Dendritic cell treated with granulocyte-macrophage colony-stimulating factor and Interleukin-4, amounts not matched to agents 40 ng/mL and 50 ng/mL, for 4 days (primary cell): ENCODE measurements around the gene MAML2.

Experiments used
- H3K27ac Mint-ChIP-seq: one replicate; pipeline ENCODE4 v1.8.0; 2022; ENCODE audit warnings: mild to moderate bottlenecking, mixed read lengths
- H3K27me3 Mint-ChIP-seq: one replicate; pipeline ENCODE4 v1.8.0; 2022; ENCODE audit warnings: mild to moderate bottlenecking, mixed read lengths
- H3K36me3 Mint-ChIP-seq: one replicate; pipeline ENCODE4 v1.8.0; 2022; ENCODE audit warnings: low read depth, mixed read lengths
- H3K4me1 Mint-ChIP-seq: one replicate; pipeline ENCODE4 v1.8.0; 2022; ENCODE audit warnings: low read depth, mixed read lengths
- H3K4me3 Mint-ChIP-seq: one replicate; pipeline ENCODE4 v1.8.0; 2022; ENCODE audit warnings: mild to moderate bottlenecking, moderate library complexity, mixed read lengths
- H3K9me3 Mint-ChIP-seq: one replicate; pipeline ENCODE4 v1.8.0; 2022; ENCODE audit warnings: mixed read lengths
- intact Hi-C: fragments of 100-400 bp; cut with micrococcal nuclease; formaldehyde crosslinking; loops from one replicate; pipeline ENCODE4 v1.15.0; 2022

The MAML2 gene

DNA sequence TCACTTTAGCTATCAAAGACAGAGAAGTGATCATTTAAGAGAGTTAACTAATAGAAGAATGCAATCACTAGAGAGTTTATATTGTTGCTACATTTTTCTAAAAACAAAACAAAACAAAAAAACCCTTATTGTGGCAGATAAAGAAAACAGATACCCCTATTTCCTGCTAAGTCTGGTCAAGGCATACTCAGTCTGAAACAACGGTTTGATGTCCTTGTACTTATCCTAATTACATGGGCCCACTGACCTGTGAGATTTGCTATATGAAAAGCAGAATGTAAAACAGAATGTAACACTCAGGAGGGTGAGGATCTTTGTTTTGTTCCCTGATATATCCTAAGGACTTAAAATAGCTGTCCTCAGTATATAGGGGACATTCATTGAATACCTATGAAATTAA lies 24.6 kb downstream of the MAML2 start:
- Mint-ChIP-seq H3K4me1 (peaks cover 53% of the 10 kb centered on the region), H3K27ac (no peak overlapping the region), H3K9me3 (no peaks in the 10 kb centered on the region), H3K4me3 (no peak overlapping the region), H3K36me3 (peaks cover 6% of the 10 kb centered on the region), H3K27me3 (no peaks in the 10 kb centered on the region)
- intact Hi-C loops: no loop called here

DNA sequence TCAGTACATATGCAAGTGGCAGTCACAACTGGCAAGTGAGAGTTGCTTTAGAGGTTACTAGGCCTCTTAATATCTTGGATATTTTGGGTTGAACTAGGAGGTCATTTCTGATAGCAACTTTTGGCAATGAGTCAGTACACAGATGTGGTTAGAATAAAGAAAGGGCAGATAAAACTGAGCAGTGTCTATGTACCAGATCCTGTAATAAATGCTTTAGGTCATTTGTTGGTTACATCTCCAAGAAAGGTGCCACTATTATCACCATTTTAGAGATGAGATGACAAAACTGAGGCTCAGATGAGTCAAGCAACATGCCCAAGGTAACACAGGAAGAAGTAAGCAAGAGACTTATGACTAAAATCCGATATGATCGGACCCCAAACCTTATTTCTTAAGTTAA lies 25.0 kb downstream of the MAML2 start:
- intact Hi-C loops: no loop called here
- Mint-ChIP-seq H3K36me3 (peaks cover 6% of the 10 kb centered on the region), H3K27ac (peak overlapping the region; percentile 43), H3K4me1 (peaks cover 57% of the 10 kb centered on the region), H3K27me3 (no peaks in the 10 kb centered on the region), H3K4me3 (no peak overlapping the region), H3K9me3 (no peaks in the 10 kb centered on the region)

DNA sequence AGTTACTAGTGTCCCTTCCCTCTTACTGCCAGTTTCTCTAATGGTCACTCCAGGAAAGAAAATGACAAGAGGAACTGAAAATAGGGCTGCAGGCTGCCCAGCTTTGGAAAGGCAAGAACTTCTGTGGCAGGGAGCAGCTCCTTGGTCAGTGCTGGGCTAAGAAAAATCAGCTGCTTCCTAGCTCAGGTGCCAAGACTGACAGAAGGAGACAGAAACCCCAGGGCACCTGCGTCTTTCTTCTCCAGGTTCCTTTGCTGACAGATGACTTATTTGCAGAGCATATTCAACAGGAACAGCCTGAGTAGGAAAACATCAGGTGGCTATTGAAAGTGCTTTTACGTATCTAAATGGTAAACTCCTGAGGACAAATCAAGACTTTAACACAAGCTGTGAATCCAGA lies 25.4 kb downstream of the MAML2 start:
- intact Hi-C loops: no loop called here
- H3K27me3 Mint-ChIP-seq: no peaks in the 10 kb centered on the region
- H3K4me1 Mint-ChIP-seq: peaks cover 57% of the 10 kb centered on the region
- peaks cover 6% of the 10 kb centered on the region for H3K36me3 Mint-ChIP-seq
- H3K9me3 Mint-ChIP-seq: no peaks in the 10 kb centered on the region
- peak overlapping the region; percentile 43 for H3K27ac Mint-ChIP-seq
- no peak overlapping the region for H3K4me3 Mint-ChIP-seq

DNA sequence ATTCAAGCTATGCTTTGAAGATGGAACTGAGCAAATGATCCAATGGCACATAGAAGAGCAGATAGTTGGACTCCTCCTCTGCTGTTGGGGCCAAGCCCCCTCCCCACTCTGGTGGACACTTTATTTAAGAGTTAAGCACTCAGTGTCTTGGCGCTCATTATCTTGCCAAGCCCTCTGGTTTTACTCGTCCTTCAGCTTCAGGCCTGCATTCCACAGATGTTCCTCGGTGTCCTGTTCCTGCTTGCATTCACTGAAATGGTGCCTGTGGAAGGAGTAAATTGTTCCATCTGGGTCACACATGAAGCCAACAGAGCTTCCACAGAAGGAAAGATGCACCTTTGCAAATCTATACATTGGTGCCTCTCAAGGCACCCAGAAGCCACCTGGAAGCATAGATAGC lies 26.1 kb downstream of the MAML2 start:
- no peaks in the 10 kb centered on the region for H3K27me3 Mint-ChIP-seq
- peaks cover 57% of the 10 kb centered on the region for H3K4me1 Mint-ChIP-seq

DNA sequence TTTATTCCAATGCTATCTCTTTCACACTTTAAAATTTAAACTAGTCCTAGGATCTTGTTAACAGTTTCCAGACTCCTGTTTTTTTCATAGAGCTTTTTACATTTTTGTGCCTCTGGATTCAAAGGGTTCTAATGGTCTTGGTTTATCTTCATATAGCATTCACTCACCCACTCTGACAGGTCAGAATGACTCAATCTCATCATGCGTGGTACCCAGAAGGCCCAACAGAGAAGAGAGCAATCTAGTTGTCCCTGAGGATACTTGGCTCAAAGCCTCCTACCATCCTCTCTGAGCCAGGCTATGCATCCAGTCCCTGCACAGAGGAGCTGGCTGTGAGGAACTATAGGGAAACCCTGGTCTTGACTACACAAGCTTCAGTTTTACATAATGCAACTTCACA lies 27.5 kb downstream of the MAML2 start:
- peaks cover 2% of the 10 kb centered on the region for H3K36me3 Mint-ChIP-seq
- H3K4me3 Mint-ChIP-seq: no peak overlapping the region
- no peaks in the 10 kb centered on the region for H3K9me3 Mint-ChIP-seq
- H3K27me3 Mint-ChIP-seq: no peaks in the 10 kb centered on the region
- H3K27ac Mint-ChIP-seq: no peak overlapping the region
- intact Hi-C loops: no loop called here
- peaks cover 54% of the 10 kb centered on the region for H3K4me1 Mint-ChIP-seq

More for the DNA sequence above, 26.1 kb downstream of the MAML2 start:
- Mint-ChIP-seq H3K36me3 (peaks cover 6% of the 10 kb centered on the region), H3K4me3 (no peak overlapping the region), H3K9me3 (no peaks in the 10 kb centered on the region), H3K27ac (peak overlapping the region; percentile 43)
- intact Hi-C loops: no loop called here

DNA sequence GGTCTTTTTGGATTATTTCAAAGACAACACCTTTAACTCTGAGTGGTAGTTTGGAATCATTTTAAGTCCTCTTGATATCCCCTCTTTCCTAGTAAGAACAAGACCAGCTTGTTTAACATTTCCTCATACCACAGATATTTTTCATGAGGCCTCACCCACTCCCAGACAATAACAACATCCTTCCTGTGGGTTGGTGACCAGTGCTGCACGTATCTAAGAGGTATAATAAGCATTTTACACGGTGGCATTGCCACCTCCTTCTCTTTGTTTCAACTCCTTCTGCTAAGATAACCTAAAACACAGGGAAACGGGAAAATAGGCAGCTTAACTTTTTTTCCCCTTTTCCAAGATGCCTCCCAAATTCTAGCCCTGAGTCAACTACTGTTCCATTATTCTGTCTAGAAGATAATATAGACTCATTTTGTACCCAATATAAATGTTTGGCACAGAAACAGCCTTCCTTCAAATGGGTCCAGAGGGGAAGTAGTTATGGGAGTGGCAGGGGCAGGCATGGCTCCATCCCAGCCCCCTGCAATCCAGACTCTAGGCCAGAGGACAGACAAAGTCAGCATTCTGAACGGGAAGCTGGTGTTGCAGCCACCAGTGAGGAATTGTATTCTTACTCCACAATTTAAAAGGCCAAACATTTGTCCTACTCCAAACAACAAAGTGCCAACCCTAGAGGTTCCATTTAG lies 28.5 kb downstream of the MAML2 start:
- H3K9me3 Mint-ChIP-seq: no peaks in the 10 kb centered on the region
- no peaks in the 10 kb centered on the region for H3K27me3 Mint-ChIP-seq
- H3K4me3 Mint-ChIP-seq: no peak overlapping the region
- H3K27ac Mint-ChIP-seq: peak overlapping the region; percentile 52
- no peaks in the 10 kb centered on the region for H3K36me3 Mint-ChIP-seq
- peaks cover 51% of the 10 kb centered on the region for H3K4me1 Mint-ChIP-seq
- intact Hi-C loops: no loop called here

DNA sequence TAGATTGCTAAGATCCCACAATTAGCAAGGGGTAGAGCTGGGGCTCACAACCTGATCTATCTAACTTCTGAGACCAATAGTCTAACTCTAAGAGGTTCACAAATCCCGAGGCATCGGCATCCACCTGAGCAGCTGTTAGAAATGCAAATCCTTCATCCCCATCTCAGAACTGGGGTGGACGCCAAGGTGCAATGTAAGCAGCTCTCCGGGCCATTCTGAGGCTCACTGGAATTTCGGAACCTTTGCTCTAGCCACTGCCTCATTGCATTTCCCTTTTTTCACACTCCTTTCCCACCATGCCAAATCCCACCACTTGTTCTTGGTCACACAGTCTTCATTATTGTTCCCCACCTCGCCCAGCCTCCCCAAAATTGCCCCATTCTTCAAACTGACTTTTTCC lies 29.8 kb downstream of the MAML2 start:
- Mint-ChIP-seq H3K27me3 (no peaks in the 10 kb centered on the region), H3K36me3 (no peaks in the 10 kb centered on the region), H3K4me1 (peaks cover 49% of the 10 kb centered on the region), H3K27ac (peak overlapping the region; percentile 52), H3K4me3 (no peak overlapping the region), H3K9me3 (no peaks in the 10 kb centered on the region)
- intact Hi-C loops: no loop called here

DNA sequence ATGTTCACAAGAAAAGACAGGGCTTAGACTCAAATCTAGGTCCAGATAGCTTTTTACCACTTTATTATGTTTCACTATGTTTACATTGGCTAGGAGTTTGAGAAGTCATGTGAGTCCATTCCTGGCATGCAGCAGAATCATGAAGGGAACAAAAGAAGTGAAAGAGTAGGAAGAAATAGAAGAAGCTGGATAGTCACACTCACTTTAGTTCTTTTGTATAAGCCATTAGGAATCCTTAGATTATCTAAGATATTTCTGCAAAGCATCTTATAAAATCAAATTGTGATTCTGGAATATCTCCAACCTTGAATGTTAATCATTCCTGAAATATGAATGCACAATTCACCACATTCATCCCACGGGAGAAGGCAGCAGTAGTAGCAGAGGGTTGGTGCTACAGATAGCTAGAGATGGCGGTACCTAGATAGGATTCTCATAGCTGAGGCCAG lies 31.9 kb downstream of the MAML2 start:
- Mint-ChIP-seq H3K4me1 (peaks cover 44% of the 10 kb centered on the region), H3K27me3 (no peaks in the 10 kb centered on the region), H3K4me3 (no peak overlapping the region), H3K36me3 (no peaks in the 10 kb centered on the region), H3K9me3 (no peaks in the 10 kb centered on the region), H3K27ac (no peak overlapping the region)
- intact Hi-C loops: no loop called here

DNA sequence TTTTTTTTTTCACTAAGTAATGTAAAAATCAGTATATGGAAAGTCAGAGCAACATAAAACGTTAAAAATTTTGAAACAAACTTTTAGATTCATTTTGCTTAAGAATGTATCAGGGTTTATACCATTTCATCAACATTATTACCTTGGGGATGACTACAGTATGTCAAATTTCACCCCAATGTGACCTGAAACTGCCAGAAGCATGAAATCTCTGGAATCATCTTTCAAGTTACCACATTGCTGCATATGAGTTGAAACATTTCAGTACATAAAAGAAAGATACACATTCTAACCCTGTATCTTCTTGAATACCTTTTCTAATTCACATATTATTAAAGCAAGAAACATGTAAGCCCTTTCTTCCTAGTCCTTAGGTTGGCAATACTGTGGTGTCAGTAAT lies 32.8 kb downstream of the MAML2 start:
- H3K4me1 Mint-ChIP-seq: peaks cover 36% of the 10 kb centered on the region
- H3K36me3 Mint-ChIP-seq: no peaks in the 10 kb centered on the region
- no peak overlapping the region for H3K4me3 Mint-ChIP-seq
- H3K27ac Mint-ChIP-seq: no peak overlapping the region
- H3K9me3 Mint-ChIP-seq: no peaks in the 10 kb centered on the region
- intact Hi-C loops: no loop called here
- H3K27me3 Mint-ChIP-seq: no peaks in the 10 kb centered on the region

DNA sequence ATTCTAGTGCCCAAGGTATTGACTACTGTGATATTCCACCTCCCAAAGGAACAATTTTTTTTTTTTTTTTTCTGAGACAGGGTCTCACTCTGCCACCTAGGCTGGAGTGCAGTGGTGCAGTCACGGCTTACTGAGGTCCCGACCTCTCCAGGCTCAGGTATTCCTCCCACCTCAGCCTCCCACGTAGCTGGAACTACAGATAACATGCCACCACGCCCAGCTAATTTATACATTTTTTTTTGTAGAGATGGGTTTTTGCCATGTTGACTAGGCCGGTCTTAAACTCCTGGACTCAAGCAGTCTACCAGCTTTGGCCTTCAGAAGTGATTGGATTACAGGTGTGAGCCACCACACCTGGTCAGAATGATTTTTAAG lies 33.4 kb downstream of the MAML2 start:
- Mint-ChIP-seq H3K27ac (no peak overlapping the region), H3K4me3 (no peak overlapping the region), H3K36me3 (no peaks in the 10 kb centered on the region), H3K4me1 (peaks cover 31% of the 10 kb centered on the region), H3K27me3 (no peaks in the 10 kb centered on the region), H3K9me3 (no peaks in the 10 kb centered on the region)
- intact Hi-C loops: no loop called here

DNA sequence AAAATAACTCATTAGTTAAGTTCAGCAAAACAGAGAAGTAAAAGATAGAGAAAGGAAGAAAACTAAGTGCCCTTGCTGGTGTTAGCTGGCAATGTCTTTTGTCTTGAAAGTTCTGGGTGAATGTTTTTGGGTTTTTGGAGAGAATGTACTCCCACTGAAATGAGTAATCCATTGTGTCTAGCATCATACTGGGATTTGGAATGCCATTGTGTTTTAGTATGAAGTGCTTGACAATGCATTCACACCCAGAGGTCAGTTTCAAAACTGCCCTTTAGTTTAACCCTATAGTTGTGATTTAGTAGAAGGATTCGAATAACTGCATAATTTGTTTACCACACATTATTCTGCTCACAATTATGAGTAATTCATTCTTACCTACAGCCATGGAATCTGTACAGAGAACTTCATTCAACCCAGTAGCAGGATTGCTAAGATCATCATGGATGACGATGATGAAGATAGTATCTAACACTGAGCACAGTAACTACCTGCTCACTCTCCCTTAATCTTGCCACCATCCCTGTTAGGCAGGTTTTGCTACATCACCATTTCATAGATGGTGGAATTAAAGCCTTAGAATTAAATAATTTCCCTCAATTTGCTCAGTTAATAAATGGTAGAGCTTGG lies 33.9 kb downstream of the MAML2 start:
- H3K27ac Mint-ChIP-seq: no peak overlapping the region

DNA sequence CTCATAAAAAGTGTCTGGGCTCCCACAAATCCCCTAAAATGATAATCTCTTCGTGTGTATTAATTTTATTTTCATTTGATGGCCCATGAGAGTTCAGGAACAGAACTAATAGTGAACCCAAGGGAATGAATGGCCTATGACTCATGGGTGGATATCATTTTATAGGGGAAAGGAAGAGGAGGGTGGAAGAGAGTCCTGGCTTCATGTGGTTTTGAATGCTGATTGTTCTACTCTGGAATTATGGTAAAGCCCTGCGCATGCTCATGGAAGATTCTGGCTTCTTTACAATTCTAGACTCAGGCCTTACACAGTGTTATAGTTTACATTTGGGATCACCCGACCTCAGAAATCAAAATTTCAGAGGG lies 35.2 kb downstream of the MAML2 start:
- no peaks in the 10 kb centered on the region for H3K9me3 Mint-ChIP-seq
- H3K4me1 Mint-ChIP-seq: peaks cover 24% of the 10 kb centered on the region
- H3K36me3 Mint-ChIP-seq: no peaks in the 10 kb centered on the region
- intact Hi-C loops: no loop called here
- H3K27ac Mint-ChIP-seq: no peak overlapping the region
- no peak overlapping the region for H3K4me3 Mint-ChIP-seq
- no peaks in the 10 kb centered on the region for H3K27me3 Mint-ChIP-seq

More for the DNA sequence above, 33.9 kb downstream of the MAML2 start:
- intact Hi-C loops: no loop called here
- Mint-ChIP-seq H3K27me3 (no peaks in the 10 kb centered on the region), H3K4me3 (no peak overlapping the region), H3K36me3 (no peaks in the 10 kb centered on the region), H3K4me1 (peaks cover 29% of the 10 kb centered on the region), H3K9me3 (no peaks in the 10 kb centered on the region)

DNA sequence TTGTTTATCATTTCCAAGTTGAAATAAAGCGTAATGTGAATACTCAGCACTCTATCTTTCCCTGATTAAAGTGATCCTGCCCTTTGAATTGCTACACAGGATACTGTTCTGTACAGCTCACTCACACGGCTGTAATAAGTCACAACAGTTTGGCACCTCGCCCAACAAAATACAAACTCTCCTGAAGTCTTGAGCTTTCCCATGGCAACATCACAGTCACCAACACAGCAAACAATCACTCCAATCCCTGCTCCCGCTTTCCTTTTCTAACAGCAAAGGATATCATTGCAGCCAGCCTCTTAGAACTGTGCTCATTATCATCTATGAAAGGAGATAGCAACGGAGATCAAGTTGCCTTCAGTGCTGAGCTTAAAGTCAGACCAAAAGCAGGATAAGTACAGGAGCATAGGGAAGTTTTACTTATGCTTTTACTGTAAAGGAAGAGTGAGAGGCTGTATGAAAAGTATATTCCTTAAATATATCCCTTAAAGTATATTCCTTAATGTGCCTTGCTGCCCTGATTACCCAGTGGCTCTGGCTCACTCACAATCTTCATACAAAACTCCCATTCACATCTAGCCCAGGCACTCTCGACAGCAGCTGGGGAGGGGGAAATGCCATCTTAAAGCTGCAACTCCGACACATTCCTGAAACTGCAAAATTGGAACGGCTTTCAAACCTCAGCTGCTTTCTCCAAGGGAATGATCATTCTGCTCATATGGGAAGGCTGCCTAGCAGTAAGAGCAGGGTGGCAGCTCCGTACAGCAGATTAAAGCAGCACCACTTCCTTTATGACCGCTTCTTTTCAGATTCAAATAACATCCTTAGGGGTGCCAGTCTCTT lies 35.8 kb downstream of the MAML2 start:
- Mint-ChIP-seq H3K27me3 (no peaks in the 10 kb centered on the region), H3K36me3 (no peaks in the 10 kb centered on the region), H3K4me3 (no peak overlapping the region), H3K4me1 (peaks cover 30% of the 10 kb centered on the region), H3K27ac (no peak overlapping the region), H3K9me3 (no peaks in the 10 kb centered on the region)
- intact Hi-C loops: no loop called here

DNA sequence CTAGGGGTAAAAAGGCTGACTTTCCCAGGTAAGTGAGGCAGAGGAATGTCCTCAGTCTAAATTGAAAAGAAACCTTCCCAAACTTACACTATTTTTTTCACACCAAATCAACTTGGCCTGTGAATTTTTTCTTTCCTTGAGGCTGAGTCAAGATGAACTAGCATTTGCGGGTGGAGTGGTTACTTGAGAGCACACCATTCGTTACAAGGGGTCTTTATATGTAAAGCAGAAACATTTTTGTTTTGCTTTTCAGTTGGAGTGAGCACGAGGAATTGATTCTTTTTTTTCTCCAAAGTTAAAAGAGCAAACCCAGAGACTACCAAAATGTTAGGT lies 36.4 kb downstream of the MAML2 start:
- Mint-ChIP-seq H3K9me3 (no peaks in the 10 kb centered on the region), H3K36me3 (no peaks in the 10 kb centered on the region), H3K4me1 (peaks cover 30% of the 10 kb centered on the region), H3K27ac (no peak overlapping the region), H3K4me3 (no peak overlapping the region), H3K27me3 (no peaks in the 10 kb centered on the region)
- intact Hi-C loops: no loop called here
